ENCODE data around the gene CHD2.
A peak's percentile ranks its signal among the peaks of the same experiment; 100 is the strongest.
"Not testable (repeated sequence)": the region's sequence is repeated elsewhere in the genome, so short reads cannot be mapped to it uniquely, and the experiment has no call there.

Gene CHD2

GRCh38 chr15:92899948-92900730 lies at the start of gene CHD2:
TSS of gene CHD2 (plus strand) at chr15:92900324. CDS start at chr15:92901238, 914 bp downstream.
- DNase-seq = peak; percentile 80 to 96

- DNase-seq = no peak
Measured at GRCh38 chr15:92853222-92853621, 46.9 kb upstream of the CHD2 start.

GRCh38 chr15:92861742-92862141 lies 38.4 kb upstream of the CHD2 start:
- no peak for DNase-seq

DNA sequence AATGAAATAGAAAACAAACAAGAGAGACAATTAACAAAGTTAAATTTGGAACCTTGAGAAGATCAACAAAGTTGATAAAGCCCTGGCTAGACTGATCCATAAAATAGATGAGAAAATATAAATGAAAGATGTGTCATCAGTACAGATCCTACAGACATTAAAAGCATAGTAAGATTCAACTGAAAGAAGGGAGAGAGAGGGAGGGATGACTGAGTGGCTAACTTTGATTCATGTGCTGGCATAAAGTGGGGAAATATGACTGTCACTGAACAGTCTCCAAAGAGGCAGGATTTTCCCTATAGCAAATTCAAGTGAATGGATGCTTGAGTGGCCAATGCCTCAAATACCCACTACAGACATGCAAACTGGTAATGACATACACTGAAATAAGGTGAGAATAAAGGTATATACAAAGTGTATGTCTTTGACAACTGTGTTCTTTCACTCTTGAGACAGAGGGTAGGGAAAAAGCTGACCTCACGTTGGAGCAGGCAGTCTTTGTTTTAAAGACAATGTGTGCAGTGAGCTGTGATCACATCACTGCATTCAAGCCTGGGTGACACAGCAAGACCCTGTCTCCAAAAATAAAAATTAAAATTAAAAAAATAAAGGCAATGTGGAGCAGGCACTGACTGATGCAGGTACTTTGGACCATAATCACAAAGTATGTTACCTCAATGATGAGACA lies 35.9 kb upstream of the CHD2 start:
- no peak for DNase-seq

DNA sequence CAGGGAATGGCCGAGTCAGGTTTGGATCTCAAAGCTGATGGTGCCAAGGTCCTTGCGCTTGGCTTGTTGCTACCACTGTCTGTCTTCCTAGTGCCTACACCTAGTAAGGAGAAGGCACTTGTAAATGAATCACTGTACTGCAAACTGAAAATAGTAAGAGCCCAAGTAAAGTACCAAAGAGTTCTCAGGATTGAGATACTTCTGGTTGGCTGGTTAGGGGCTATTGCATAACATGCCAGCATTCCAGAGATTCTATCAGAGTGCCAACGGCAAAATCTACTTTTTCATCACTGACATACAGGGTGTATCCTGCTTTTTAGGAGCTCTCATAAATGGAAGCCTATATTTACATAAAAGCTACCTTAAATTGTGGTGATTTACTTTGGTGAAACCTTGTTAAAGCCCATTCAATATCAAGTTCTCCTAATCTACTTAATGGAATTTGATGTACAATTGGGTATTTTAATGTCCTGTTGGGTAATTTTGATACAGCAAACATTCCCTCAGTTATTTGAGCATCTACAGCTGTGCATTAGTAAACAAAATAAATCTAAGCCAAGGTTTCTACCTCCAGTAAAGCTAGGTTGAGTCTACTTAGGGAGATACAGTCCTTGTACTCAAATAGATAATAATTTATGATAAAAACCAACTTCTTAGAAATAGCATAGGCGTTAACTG lies 30.7 kb upstream of the CHD2 start:
- DNase-seq = peak in 1 of 2 experiments; percentile 48

GRCh38 chr15:92870010-92870591 lies 30.0 kb upstream of the CHD2 start:
- DNase-seq = no peak

DNA sequence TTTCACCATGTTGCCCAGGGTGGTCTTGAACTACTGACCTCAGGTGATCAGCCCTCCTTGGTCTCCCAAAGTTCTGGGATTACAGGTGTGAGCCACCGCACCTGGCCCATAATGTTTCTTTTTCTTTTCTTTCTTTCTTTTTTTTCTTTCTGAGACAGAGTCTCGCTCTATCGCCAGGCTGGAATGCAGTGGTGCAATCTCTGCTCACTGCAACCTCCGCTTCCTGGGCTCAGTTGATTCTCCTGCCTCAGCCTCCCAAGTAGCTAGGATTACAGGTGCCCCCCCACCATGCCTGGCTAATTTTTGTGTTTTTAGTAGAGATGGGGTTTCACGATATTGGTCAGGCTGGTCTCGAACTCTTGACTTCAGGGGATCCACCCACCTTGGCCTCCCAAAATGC lies 27.2 kb upstream of the CHD2 start:
- DNase-seq = not testable (repeated sequence)

DNA sequence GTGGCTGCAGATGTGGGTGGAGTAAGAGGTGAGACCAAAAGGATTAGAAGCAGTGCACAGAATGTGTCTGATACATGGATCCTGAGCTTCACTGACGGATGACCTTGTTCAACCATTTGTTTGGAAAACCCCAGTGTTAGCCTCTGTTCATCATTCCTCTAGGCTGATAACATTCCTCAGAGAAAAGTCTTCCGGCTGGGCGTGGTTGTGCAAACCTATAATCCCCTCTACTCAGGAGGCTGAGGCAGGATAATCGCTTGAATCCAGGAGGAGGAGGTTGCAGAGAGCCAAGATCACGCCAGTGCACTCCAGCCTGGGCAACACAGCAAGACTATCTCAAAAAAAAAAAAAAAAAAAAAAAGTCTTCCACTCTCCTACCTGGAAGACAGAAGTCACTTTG lies 23.1 kb upstream of the CHD2 start:
- no peak for DNase-seq

DNA sequence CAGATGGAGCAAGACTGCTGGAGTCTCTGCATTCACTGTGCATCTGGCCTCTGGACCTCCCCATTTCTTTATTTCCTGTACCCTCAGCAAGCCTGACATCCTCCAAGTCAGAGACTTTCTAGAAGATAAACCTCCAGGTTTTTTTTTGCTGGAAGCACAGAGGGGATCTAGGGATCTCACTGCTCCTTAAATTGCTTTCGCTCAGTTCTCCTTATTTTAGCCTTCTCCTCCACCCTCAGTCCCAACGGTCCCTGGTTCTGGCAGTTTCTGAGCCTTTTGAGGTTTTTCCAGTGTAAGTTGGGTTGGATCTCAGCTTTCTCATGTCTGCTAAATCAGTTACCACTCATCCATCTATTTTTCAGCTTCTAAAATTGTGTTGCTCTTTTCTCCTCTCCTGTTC lies 22.7 kb upstream of the CHD2 start:
- DNase-seq = no peak

DNA sequence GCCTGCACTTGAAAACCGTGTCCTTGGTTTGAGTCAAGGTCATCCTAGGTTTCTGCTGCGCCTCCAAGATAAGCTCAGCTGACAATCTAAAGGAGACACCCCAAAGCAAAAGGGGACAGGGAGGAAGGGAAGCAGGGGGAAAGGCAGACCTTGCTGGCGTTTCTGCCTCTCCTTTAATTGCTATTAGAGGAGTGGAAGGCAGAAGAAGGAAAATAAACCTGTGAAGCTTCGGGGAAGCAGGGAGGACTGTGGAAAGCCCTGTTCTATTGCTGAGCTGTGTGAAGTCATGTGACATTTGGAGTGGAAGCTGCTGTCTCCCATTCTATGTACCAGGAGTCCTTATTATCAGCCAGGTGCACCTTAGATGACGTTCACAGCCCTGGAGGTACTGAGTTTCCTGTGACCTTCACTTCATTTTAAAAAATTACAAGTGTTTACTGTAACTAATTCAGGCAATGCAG lies 21.5 kb upstream of the CHD2 start:
- no peak for DNase-seq

GRCh38 chr15:92879949-92880725 lies 20.0 kb upstream of the CHD2 start:
- DNase-seq = no peak

DNA sequence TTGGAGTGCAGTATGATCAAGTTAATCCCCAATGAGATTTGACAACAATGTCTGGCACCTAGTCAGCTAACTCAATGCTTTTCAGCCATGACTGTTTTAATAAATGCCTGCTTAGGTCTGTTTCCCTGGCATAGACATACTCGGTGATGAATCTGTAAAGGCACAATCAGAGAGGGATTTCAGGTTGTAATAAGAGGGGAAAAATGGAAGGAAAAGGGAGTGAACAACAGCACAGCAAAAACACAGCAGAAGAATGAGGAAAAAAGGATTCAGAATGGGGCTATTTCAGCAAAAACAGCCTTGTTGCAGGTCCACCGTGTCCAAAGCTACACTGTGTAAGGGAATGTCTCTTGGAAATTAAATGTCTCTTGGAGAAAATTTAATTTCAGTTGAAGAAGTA lies 19.3 kb upstream of the CHD2 start:
- DNase-seq = no peak

DNA sequence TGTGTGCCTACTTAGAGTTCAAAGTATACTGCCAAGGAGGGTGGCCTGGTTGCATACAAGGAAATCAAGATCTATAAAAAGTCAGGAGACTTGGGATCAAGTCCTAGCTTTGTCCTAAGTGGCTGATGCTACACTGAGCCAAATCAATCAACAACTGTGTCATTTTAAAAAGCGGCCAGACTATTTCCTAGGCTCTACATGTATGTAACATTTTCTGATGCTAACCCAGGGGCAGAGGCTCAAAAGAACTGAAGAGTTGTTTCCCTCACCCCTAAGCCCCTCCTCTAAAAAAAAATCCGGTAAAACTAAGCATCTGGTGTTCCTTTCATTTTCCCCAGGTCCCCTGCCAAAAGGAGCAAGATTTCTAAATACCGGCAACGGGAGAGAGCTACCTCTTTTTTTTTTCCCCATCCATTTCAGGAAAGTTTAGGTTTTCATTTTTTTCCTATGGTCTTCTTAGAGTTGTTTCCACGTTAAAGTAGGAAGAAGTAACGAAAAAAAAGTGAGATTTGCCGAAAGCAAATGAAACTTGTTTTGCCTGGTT lies 18.8 kb upstream of the CHD2 start:
- DNase-seq = no peak

GRCh38 chr15:92881802-92882696 lies 18.1 kb upstream of the CHD2 start:
- peak; percentile 100 for DNase-seq

DNA sequence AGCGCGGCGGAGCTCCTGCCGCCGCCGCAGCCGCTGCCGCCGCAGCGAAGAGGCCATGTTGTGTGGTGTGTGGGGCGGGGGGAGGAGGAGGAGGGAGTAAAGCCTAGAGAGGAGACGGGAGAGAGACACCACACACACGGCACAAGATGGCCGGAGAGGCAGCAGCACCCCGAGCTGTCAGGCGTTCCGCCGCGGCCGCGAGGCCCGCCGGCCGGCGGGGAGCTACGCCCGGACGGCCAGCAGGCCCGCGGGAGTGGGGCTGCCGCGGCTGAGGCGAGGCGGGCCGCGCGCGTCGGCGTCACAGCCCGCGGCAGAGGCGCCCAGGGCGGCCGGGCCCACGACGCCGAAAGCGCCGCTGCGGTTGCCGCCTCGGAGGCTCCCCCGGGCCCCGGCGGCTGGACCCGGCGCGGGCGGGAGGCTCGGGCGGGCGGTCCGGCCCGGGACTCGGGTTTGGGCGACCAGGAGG lies 17.4 kb upstream of the CHD2 start:
- no peak for DNase-seq

GRCh38 chr15:92883163-92883875 lies 16.8 kb upstream of the CHD2 start:
- peak in 1 of 2 experiments; percentile 57 for DNase-seq

DNA sequence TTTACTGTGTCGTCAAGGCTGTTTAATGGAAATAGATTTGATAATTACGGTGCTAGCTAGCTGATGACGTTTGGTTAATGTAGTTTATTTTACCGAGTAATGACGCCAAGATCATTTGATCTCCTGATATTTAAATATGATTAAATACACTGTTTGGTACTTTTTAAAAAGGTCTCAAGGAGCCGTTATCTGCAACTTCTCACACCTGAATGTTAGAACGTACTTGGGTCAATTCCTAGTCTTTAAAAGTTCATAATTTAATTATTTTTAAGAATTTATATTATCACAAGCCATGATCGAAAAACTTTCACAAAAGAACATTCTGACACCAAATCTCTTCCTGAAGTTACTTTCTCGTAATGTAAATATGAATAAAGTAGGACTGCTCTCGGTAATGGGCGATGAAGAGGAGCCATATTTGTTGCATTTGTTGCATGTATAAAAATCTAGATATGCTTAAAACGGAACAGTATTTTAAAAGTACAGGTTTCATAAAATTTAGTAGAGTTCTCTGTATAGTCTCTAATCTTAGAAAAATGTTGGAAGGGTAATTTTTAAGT lies 16.2 kb upstream of the CHD2 start:
- DNase-seq = no peak

GRCh38 chr15:92884436-92885223 lies 15.5 kb upstream of the CHD2 start:
- peak in 1 of 2 experiments; percentile 65 for DNase-seq

Data from SW 1271 (cell line).